IMR-90 (cell line): Measurements from ENCODE around the gene LEPR. TPM values are rescaled to one million over a fixed set of nuclear protein-coding genes. Genes with fewer than 3 reads are reported as not detected.
A peak's percentile ranks its signal among the peaks of the same experiment; 100 is the strongest.

Experiments
- ATAC-seq: fragments of 200-7000 bp; cut with Tn5 transposase; 2 replicates; pipeline ENCODE4 v1.9.1; 2020; ENCODE audit warnings: low read depth, mild to moderate bottlenecking, moderate library complexity
- BruUV-seq: library from RNA; stranded (reverse); fragments of 400-500 nt; replicated peaks from 2 replicates; lab custom pipeline; 2021; lab: Mats Ljungman, UMichigan
- CTCF ChIA-PET: fragments of 300-600 bp; formaldehyde crosslinking; extraction: SDS; loops from one replicate; lab custom pipeline; 2021; ENCODE audit warnings: antibody characterized with exemption; lab: Yijun Ruan, JAX
- POLR2A ChIA-PET: fragments of 300-600 bp; sonication (Branson Sonifier 250); formaldehyde crosslinking; loops from one replicate; lab custom pipeline; 2022; ENCODE audit warnings: antibody characterized with exemption; ENCODE audit not compliant: unreplicated experiment; lab: Charles Lee
- DNase-seq: peaks from one replicate; pipeline ENCODE4 v3.0.0; 2013
- H2AFZ ChIP-seq: replicated peaks from 2 replicates; pipeline ENCODE3; 2013; ENCODE audit warnings: low read length, mild to moderate bottlenecking; ENCODE audit not compliant: poor library complexity
- H2AK5ac ChIP-seq: 2 replicates; pipeline ENCODE4 v1.6.1; 2013; ENCODE audit warnings: low read depth, low read length, inconsistent platforms
- H2AK9ac ChIP-seq: replicated peaks from 2 replicates; pipeline ENCODE3; 2013; ENCODE audit warnings: mild to moderate bottlenecking, low read depth, low read length, moderate library complexity; ENCODE audit not compliant: poor library complexity
- H2BK120ac ChIP-seq: 2 replicates; pipeline ENCODE4 v1.6.1; 2013; ENCODE audit warnings: low read depth, low read length, inconsistent platforms
- H2BK15ac ChIP-seq: 3 replicates; pipeline ENCODE4 v1.6.1; 2013; ENCODE audit warnings: low read depth, low read length, inconsistent platforms
- H2BK20ac ChIP-seq: 2 replicates; pipeline ENCODE4 v1.6.1; 2013; ENCODE audit warnings: low read depth, mild to moderate bottlenecking, inconsistent platforms, low read length, moderate library complexity
- H2BK5ac ChIP-seq: 2 replicates; pipeline ENCODE4 v1.6.1; 2013; ENCODE audit warnings: mild to moderate bottlenecking, low read depth, low read length, inconsistent platforms; ENCODE audit not compliant: poor library complexity, severe bottlenecking
- H3K14ac ChIP-seq: replicated peaks from 2 replicates; pipeline ENCODE4 v1.6.1; 2013; ENCODE audit warnings: low read depth, low read length, inconsistent platforms
- H3K18ac ChIP-seq: 2 replicates; pipeline ENCODE4 v1.6.1; 2013; ENCODE audit warnings: low read depth, low read length, control low read depth
- H3K23ac ChIP-seq: 2 replicates; pipeline ENCODE4 v1.6.1; 2013; ENCODE audit warnings: low read depth, low read length, inconsistent platforms
- H3K27ac ChIP-seq: 2 replicates; pipeline ENCODE4 v1.5.1; 2013; ENCODE audit warnings: mild to moderate bottlenecking, control low read depth, low read length; ENCODE audit not compliant: insufficient read depth
- H3K27me3 ChIP-seq: 2 replicates; pipeline ENCODE4 v1.6.1; 2013; ENCODE audit warnings: low read length; ENCODE audit not compliant: control insufficient read depth, insufficient read depth
- H3K36me3 ChIP-seq: 2 replicates; pipeline ENCODE4 v1.6.1; 2013; ENCODE audit warnings: low read length, mixed read lengths; ENCODE audit not compliant: control insufficient read depth, insufficient read depth
- H3K4ac ChIP-seq: 2 replicates; pipeline ENCODE4 v1.6.1; 2013; ENCODE audit warnings: low read depth, low read length, inconsistent platforms
- H3K4me1 ChIP-seq: 2 replicates; pipeline ENCODE4 v1.6.1; 2013; ENCODE audit warnings: low read length, mixed read lengths; ENCODE audit not compliant: control insufficient read depth, insufficient read depth
- H3K4me2 ChIP-seq: 2 replicates; pipeline ENCODE4 v1.6.1; 2013; ENCODE audit warnings: low read depth, mild to moderate bottlenecking, control low read depth, low read length, moderate library complexity
- H3K4me3 ChIP-seq: 2 replicates; pipeline ENCODE4 v1.5.1; 2013; ENCODE audit warnings: low read depth, mild to moderate bottlenecking, control low read depth, low read length, moderate library complexity; ENCODE audit not compliant: insufficient read depth
- H3K56ac ChIP-seq: 2 replicates; pipeline ENCODE4 v1.6.1; 2013; ENCODE audit warnings: low read length, inconsistent platforms; ENCODE audit not compliant: insufficient read depth; ENCODE audit errors: extremely low read depth
- H3K79me1 ChIP-seq, 2 experiments: 2 replicates each; pipeline ENCODE4 v1.6.1; 2013; ENCODE audit warnings: low read length in 2 of 2, inconsistent platforms in 1 of 2, low read depth in 1 of 2
- H3K9ac ChIP-seq: 2 replicates; pipeline ENCODE4 v1.6.1; 2013; ENCODE audit warnings: low read depth, low read length, control low read depth
- H3K9me1 ChIP-seq: 2 replicates; pipeline ENCODE4 v1.6.1; 2013; ENCODE audit warnings: low read length, inconsistent platforms; ENCODE audit not compliant: insufficient read depth
- H3K9me3 ChIP-seq: 2 replicates; pipeline ENCODE4 v1.6.1; 2013; ENCODE audit warnings: low read length; ENCODE audit not compliant: control insufficient read depth, insufficient read depth
- H4K20me1 ChIP-seq: 2 replicates; pipeline ENCODE4 v1.6.1; 2013; ENCODE audit warnings: low read length, inconsistent platforms; ENCODE audit not compliant: insufficient read depth
- H4K5ac ChIP-seq: 2 replicates; pipeline ENCODE4 v1.6.1; 2013; ENCODE audit warnings: mild to moderate bottlenecking, low read depth, low read length, control low read depth
- H4K8ac ChIP-seq, 2 experiments: 2 replicates each; pipeline ENCODE4 v1.6.1; 2013; ENCODE audit warnings: low read depth in 2 of 2, low read length in 2 of 2, control low read depth in 1 of 2, inconsistent platforms in 1 of 2
- H4K91ac ChIP-seq: 2 replicates; pipeline ENCODE4 v1.6.1; 2013; ENCODE audit warnings: low read depth, low read length, inconsistent platforms; ENCODE audit not compliant: insufficient read depth
- CEBPB ChIP-seq: IDR thresholded peaks from 2 replicates; pipeline ENCODE4 v1.6.1; 2012; ENCODE audit warnings: low read depth, low read length, improper control_type of control experiment
- FOS ChIP-seq: fragments of 150-350 bp; IDR thresholded peaks from 2 replicates; pipeline ENCODE4 v1.6.1; 2016; ENCODE audit warnings: low read depth, low read length
- NFE2L2 ChIP-seq: fragments of 150-350 bp; IDR thresholded peaks from 2 replicates; pipeline ENCODE4 v1.6.1; 2016; ENCODE audit warnings: low read depth, mild to moderate bottlenecking, low read length
- WGBS, 2 experiments: methylation state at CpG; one replicate each; pipeline versions ENCODE4 v1.1.5 to v1.1.7; 2013; ENCODE audit warnings: missing lambda C conversion rate in 2 of 2; ENCODE audit not compliant: insufficient read length in 1 of 2; ENCODE audit errors: extremely low coverage in 2 of 2; 5-methylcytosine and 5-hydroxymethylcytosine counted together
- dilution Hi-C: fragments of 300-500 bp; cut with HindIII; formaldehyde crosslinking; loops from one replicate; pipeline ENCODE4 v1.14.3; 2018; ENCODE audit warnings: low sequenced_read_pairs; ENCODE audit not compliant: unreplicated experiment
- in situ Hi-C: fragments of 300-500 bp; cut with MboI; formaldehyde crosslinking; loops from 3 replicates; pipeline ENCODE4 v1.14.3; 2019; ENCODE audit warnings: low sequenced_read_pairs, inconsistent platforms, mixed read lengths
- intact Hi-C: fragments of 100-400 bp; cut with micrococcal nuclease; formaldehyde crosslinking; loops from 2 replicates; pipeline ENCODE4 v1.10.0; 2022
- polyA plus RNA-seq, 3 experiments: library from polyadenylated mRNA; depleted of rRNA; stranded (reverse); fragments of >200 nt; gene quantifications; 2 replicates each; pipeline ENCODE4 v1.2.3, GENCODE V29; 2012; ENCODE audit warnings: low replicate concordance in 1 of 3
- total RNA-seq: library from RNA; depleted of rRNA; stranded (reverse); fragments of >200 nt; gene quantifications from 2 replicates; pipeline ENCODE4 v1.2.3, GENCODE V29; 2012
- TF ChIP-seq, protein P1 (sequence below): fragments of 150-350 bp; IDR thresholded peaks from 2 replicates; pipeline ENCODE4 v1.6.1; 2016; ENCODE audit warnings: low read depth, mild to moderate bottlenecking, low read length, moderate library complexity, borderline replicate concordance

The LEPR gene
- total and polyA plus RNA-seq, 2 of the 4 experiments (the other 2 are of a cell fraction), result 2.1 to 8.8 TPM

DNA sequence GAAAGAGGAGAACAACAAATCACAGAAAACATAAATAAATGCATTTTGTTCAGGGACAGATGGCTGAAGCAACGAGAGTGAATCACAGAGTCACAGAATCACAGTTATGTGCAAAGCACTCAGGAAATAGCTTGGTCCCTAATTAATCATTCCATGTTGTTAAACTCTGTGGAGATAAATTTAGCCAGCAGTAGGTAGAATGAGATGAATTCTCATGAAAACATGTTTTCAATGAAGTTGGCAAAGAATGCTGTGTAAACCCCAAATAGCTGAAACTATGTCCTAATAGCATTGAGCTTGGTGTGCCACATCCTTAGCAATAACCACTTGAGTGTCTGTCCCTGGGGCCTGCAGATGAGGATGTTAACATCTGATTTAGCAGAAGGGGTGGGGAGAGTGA is 20.4 kb downstream of the LEPR start:
- Histone ChIP-seq H3K27ac (no peak overlapping the region; the same call in 1 of the 2 replicates), H3K4ac (0 out of 2 replicates have a peak overlapping the region, but pooled peaks have one; percentile 8), H2AFZ (no peak overlapping the region), H2BK5ac (no peak overlapping the region), H3K23ac (no peak overlapping the region), H3K56ac (no peak overlapping the region), H4K91ac (no peak overlapping the region), H3K9ac (no peak overlapping the region), H4K20me1 (no peaks in the 10 kb centered on the region), H3K79me1 (no peaks in the 10 kb centered on the region; a peak in 1 of 4 replicates), H3K18ac (peak overlapping the region; percentile 27; the same call in 1 of the 2 replicates), H2AK9ac (no peak overlapping the region), H3K14ac (no peak overlapping the region), H3K9me3 (no peaks in the 10 kb centered on the region), H3K4me3 (no peak overlapping the region), H3K4me1 (peaks cover 8% of the 10 kb centered on the region), H2AK5ac (no peak overlapping the region), H3K36me3 (no peaks in the 10 kb centered on the region), H3K4me2 (peak overlapping the region; percentile 64), H3K27me3 (no peaks in the 10 kb centered on the region), H2BK120ac (no peak overlapping the region), H2BK20ac (no peak overlapping the region), H2BK15ac (no peak overlapping the region), H3K9me1 (0 out of 2 replicates have a peak, but pooled peaks cover 3% of the 10 kb centered on the region), H4K8ac (no peak overlapping the region), H4K5ac (no peak overlapping the region)
- CTCF ChIA-PET, result interaction anchor here (0.6 to 1.5 kb wide), 4 partner anchors 8 to 381 kb away, joined by 3 to 12 read pairs (median 3); no protein-coding TSS in a partner anchor
- peak; percentile 54 for ATAC-seq
- dilution Hi-C loops, result no loop called here
- intact Hi-C loops, result no loop called here
- no TSS peak for BruUV-seq
- no peak for DNase-seq
- POLR2A ChIA-PET, result no interaction called here
- TF ChIP-seq NFE2L2 (no peak), FOS (no peak), CEBPB (no peak)
- TF ChIP-seq, protein P1, sequence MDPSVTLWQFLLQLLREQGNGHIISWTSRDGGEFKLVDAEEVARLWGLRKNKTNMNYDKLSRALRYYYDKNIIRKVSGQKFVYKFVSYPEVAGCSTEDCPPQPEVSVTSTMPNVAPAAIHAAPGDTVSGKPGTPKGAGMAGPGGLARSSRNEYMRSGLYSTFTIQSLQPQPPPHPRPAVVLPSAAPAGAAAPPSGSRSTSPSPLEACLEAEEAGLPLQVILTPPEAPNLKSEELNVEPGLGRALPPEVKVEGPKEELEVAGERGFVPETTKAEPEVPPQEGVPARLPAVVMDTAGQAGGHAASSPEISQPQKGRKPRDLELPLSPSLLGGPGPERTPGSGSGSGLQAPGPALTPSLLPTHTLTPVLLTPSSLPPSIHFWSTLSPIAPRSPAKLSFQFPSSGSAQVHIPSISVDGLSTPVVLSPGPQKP, result no peak
- in situ Hi-C loops, result no loop called here
- WGBS, 2 experiments, result no CpG with 5 or more reads among the region's 1 CpG
